Natural killer cell (primary cell): Measurements from ENCODE around the gene CD79A. TPM values are rescaled to one million over a fixed set of nuclear protein-coding genes. Genes with fewer than 3 reads are reported as not detected.
A peak's percentile ranks its signal among the peaks of the same experiment; 100 is the strongest.

ENCODE experiments used
- ATAC-seq, 3 donors: fragments of 150-1000 bp in 2 of 3; fragments of 200-7000 bp in 1 of 3; cut with Tn5 transposase; 1 replicate in 1 of 3; 2 replicates in 2 of 3; pipeline ENCODE4 v1.10.0; 2021; ENCODE audit warnings: mild to moderate bottlenecking in 2 of 3, moderate library complexity in 2 of 3
- DNase-seq, 2 donors: peaks; one replicate each; pipeline versions ENCODE4 v3.0.0 to v3.0.0-alpha.2; 2013 to 2021; ENCODE audit warnings: mixed read lengths in 1 of 2
- H3K27ac ChIP-seq: one replicate; pipeline ENCODE4 v1.5.1; 2013; ENCODE audit warnings: mild to moderate bottlenecking, low read length
- H3K27me3 ChIP-seq: one replicate; pipeline ENCODE4 v1.6.1; 2013; ENCODE audit warnings: low read length; ENCODE audit not compliant: control insufficient read depth, insufficient read depth
- H3K36me3 ChIP-seq: one replicate; pipeline ENCODE4 v1.6.1; 2013; ENCODE audit warnings: low read length; ENCODE audit not compliant: control insufficient read depth, insufficient read depth
- H3K4me1 ChIP-seq: one replicate; pipeline ENCODE4 v1.6.1; 2013; ENCODE audit warnings: low read length; ENCODE audit not compliant: control insufficient read depth, insufficient read depth
- H3K4me3 ChIP-seq: one replicate; pipeline ENCODE4 v1.5.1; 2013; ENCODE audit warnings: low read length
- H3K9me3 ChIP-seq: one replicate; pipeline ENCODE4 v1.6.1; 2013; ENCODE audit warnings: low read length; ENCODE audit not compliant: control insufficient read depth, insufficient read depth
- H3K27ac Mint-ChIP-seq, 2 donors: one replicate each; pipeline ENCODE4 v1.8.0; 2022; ENCODE audit warnings: mild to moderate bottlenecking in 2 of 2, mixed read lengths in 2 of 2, moderate library complexity in 1 of 2
- H3K27me3 Mint-ChIP-seq, 2 donors: one replicate each; pipeline ENCODE4 v1.8.0; 2022; ENCODE audit warnings: low read depth in 2 of 2, mixed read lengths in 2 of 2
- H3K36me3 Mint-ChIP-seq: one replicate; pipeline ENCODE4 v1.8.0; 2022; ENCODE audit warnings: mixed read lengths
- H3K4me1 Mint-ChIP-seq, 2 donors: one replicate each; pipeline ENCODE4 v1.8.0; 2022; ENCODE audit warnings: mixed read lengths in 2 of 2
- H3K4me3 Mint-ChIP-seq: one replicate; pipeline ENCODE4 v1.8.0; 2022; ENCODE audit warnings: mild to moderate bottlenecking, moderate library complexity, mixed read lengths
- H3K9me3 Mint-ChIP-seq, 2 donors: one replicate each; pipeline ENCODE4 v1.8.0; 2022; ENCODE audit warnings: mixed read lengths in 2 of 2
- WGBS: methylation state at CpG from one replicate; pipeline ENCODE4 v1.1.7; 2013; ENCODE audit warnings: missing lambda C conversion rate; ENCODE audit not compliant: insufficient coverage; 5-methylcytosine and 5-hydroxymethylcytosine counted together
- intact Hi-C: fragments of 100-400 bp; cut with micrococcal nuclease; formaldehyde crosslinking; loops from one replicate; pipeline ENCODE4 v1.14.2; 2022
- total RNA-seq, 4 donors: library from RNA; stranded (reverse); fragments of 120-200 nt in 1 of 4; gene quantifications; one replicate each; pipeline versions ENCODE4 v1.2.3 to v1.2.4, GENCODE V29; 2013 to 2022
- TF ChIP-seq, protein P1 (sequence below): fragments of 200-600 bp; IDR thresholded peaks from one replicate; pipeline ENCODE4 v1.8.0; 2022; ENCODE audit warnings: antibody characterized with exemption

The CD79A gene
- total RNA-seq, 3 donors from 2014 or later (not counting 1 experiment from before 2014, with no cell fraction given), result 5.6 to 35.5 (median 6.0) TPM

- H3K36me3 ChIP-seq, result no peaks in the 10 kb centered on the region
- DNase-seq, result no peak
- no peaks in the 10 kb centered on the region for H3K4me1 ChIP-seq
- Mint-ChIP-seq H3K27ac (no peak overlapping the region), H3K27me3 (peaks cover 7 to 17% of the 10 kb centered on the region in 2 donors), H3K4me1 (no peaks in the 10 kb centered on the region), H3K4me3 (no peak overlapping the region), H3K9me3 (no peaks in the 10 kb centered on the region), H3K36me3 (no peaks in the 10 kb centered on the region)
- H3K4me3 ChIP-seq, result no peak overlapping the region
- H3K27ac ChIP-seq, result no peak overlapping the region
- 68% methylated on average over 4 of the region's 4 CpGs for WGBS
- intact Hi-C loops, result no loop called here
- H3K27me3 ChIP-seq, result no peaks in the 10 kb centered on the region
- TF ChIP-seq, protein P1, sequence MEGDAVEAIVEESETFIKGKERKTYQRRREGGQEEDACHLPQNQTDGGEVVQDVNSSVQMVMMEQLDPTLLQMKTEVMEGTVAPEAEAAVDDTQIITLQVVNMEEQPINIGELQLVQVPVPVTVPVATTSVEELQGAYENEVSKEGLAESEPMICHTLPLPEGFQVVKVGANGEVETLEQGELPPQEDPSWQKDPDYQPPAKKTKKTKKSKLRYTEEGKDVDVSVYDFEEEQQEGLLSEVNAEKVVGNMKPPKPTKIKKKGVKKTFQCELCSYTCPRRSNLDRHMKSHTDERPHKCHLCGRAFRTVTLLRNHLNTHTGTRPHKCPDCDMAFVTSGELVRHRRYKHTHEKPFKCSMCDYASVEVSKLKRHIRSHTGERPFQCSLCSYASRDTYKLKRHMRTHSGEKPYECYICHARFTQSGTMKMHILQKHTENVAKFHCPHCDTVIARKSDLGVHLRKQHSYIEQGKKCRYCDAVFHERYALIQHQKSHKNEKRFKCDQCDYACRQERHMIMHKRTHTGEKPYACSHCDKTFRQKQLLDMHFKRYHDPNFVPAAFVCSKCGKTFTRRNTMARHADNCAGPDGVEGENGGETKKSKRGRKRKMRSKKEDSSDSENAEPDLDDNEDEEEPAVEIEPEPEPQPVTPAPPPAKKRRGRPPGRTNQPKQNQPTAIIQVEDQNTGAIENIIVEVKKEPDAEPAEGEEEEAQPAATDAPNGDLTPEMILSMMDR, result no peak
- H3K9me3 ChIP-seq, result no peaks in the 10 kb centered on the region
- no peak for ATAC-seq
Measured at GRCh38 chr19:41851456-41851855, 25.6 kb upstream of the CD79A start.

DNA sequence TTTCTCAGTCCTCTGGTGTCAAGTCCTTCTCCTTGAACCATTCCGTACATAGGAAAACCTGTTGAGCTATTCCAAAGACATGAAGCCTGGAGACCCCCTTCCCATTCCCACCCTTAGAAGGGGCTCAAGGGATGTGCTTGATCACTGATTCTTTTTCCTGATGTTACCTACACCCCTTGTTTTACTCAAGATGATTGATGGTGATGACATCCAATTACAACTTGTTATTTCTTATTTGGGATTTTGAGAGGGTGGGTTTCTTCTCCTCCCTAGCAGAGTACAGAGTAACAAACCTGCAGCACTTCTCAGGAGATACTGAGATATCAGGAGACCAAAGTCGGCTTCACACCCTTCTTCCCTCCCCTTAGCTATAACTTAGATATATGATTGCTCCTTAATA lies 23.7 kb upstream of the CD79A start:
- Mint-ChIP-seq H3K4me3 (no peak overlapping the region), H3K9me3 (no peaks in the 10 kb centered on the region), H3K4me1 (no peaks in the 10 kb centered on the region), H3K36me3 (no peaks in the 10 kb centered on the region), H3K27ac (no peak overlapping the region), H3K27me3 (peaks cover 7 to 17% of the 10 kb centered on the region in 2 donors)
- Histone ChIP-seq H3K36me3 (no peaks in the 10 kb centered on the region), H3K27me3 (no peaks in the 10 kb centered on the region), H3K4me1 (no peaks in the 10 kb centered on the region), H3K27ac (no peak overlapping the region), H3K4me3 (no peak overlapping the region), H3K9me3 (no peaks in the 10 kb centered on the region)
- WGBS, result 65% methylated on average over 2 of the region's 2 CpGs
- ATAC-seq, result no peak
- DNase-seq, result no peak
- TF ChIP-seq, protein P1, result no peak
- intact Hi-C loops, result no loop called here

DNA sequence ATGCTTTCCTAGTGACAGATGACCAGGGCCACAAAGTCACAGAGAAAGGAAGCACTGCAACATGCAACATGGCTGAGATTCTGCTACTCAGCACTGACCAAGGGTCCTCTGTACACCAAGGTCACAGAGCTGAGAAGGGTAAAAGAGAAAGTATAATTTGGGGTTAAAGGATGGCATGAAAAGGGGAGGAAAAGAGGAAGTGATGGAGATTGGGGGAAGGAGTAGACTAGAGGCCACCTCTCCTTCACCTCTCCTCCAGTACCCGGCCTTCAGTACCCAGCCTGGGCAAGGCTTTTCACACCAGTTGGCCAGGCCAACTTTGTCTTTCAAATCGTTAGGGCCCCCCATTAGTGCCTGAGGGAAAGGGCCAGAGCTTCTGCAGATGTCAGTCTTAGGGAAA lies 23.3 kb upstream of the CD79A start:
- Mint-ChIP-seq H3K9me3 (no peaks in the 10 kb centered on the region), H3K4me1 (no peaks in the 10 kb centered on the region), H3K36me3 (no peaks in the 10 kb centered on the region), H3K27me3 (peaks cover 7 to 17% of the 10 kb centered on the region in 2 donors), H3K27ac (no peak overlapping the region), H3K4me3 (no peak overlapping the region)
- intact Hi-C loops, result no loop called here
- WGBS, result 55% methylated on average over 1 of the region's 2 CpGs
- Histone ChIP-seq H3K36me3 (no peaks in the 10 kb centered on the region), H3K9me3 (no peaks in the 10 kb centered on the region), H3K4me3 (no peak overlapping the region), H3K4me1 (no peaks in the 10 kb centered on the region), H3K27ac (no peak overlapping the region), H3K27me3 (no peaks in the 10 kb centered on the region)
- no peak for DNase-seq
- ATAC-seq, result no peak
- TF ChIP-seq, protein P1, result no peak

DNA sequence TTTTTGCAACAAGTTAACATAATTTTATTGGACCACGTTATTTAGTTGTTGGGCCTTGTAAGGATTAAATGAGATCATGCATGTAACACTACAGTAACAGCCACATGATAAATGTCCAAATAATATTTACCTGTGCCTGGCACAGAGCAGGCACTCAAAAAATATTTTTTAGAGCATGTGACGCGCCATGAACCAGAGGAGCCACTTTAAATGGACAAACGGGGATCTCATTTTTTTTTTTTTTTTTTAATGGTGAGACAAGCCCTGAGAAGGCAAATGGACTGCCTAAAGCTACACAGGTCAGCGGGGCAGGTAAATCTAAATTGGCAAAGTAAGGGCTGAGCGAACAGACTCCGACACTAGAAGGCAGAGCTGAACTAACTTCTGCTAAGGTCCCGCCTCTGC lies 17.9 kb upstream of the CD79A start:
- no peak for ATAC-seq
- H3K9me3 ChIP-seq, result no peaks in the 10 kb centered on the region
- no peak for DNase-seq
- H3K27me3 ChIP-seq, result no peaks in the 10 kb centered on the region
- Mint-ChIP-seq H3K27me3 (peaks cover 0 to 4% of the 10 kb centered on the region in 2 donors), H3K4me3 (peak overlapping the region; percentile 95), H3K27ac (peak overlapping the region; percentile 94 to 96), H3K36me3 (no peaks in the 10 kb centered on the region), H3K9me3 (no peaks in the 10 kb centered on the region), H3K4me1 (peaks cover 34 to 48% of the 10 kb centered on the region in 2 donors)
- H3K4me3 ChIP-seq, result peak overlapping the region; percentile 82
- TF ChIP-seq, protein P1, result no peak
- H3K27ac ChIP-seq, result peak overlapping the region; percentile 92
- intact Hi-C loops, result loop anchor here (1.0 to 2.0 kb wide), 3 partner anchors 28 to 176 kb away; no protein-coding TSS in a partner anchor
- H3K36me3 ChIP-seq, result peaks cover 33% of the 10 kb centered on the region
- H3K4me1 ChIP-seq, result peaks cover 42% of the 10 kb centered on the region
- 5% methylated on average over 7 of the region's 8 CpGs for WGBS
